DMS53 treated with DMSO at 0.1 percent for 48 hours (cell line): Measurements from ENCODE around the gene FOXR1.
"Not testable (repeated sequence)": the region's sequence is repeated elsewhere in the genome, so short reads cannot be mapped to it uniquely, and the experiment has no call there.

ENCODE experiments used
- DNase-seq: peaks from one replicate; lab custom pipeline; 2025; ENCODE audit not compliant: unreplicated experiment; lab: John Stamatoyannopoulos, UW

Gene FOXR1

DNA sequence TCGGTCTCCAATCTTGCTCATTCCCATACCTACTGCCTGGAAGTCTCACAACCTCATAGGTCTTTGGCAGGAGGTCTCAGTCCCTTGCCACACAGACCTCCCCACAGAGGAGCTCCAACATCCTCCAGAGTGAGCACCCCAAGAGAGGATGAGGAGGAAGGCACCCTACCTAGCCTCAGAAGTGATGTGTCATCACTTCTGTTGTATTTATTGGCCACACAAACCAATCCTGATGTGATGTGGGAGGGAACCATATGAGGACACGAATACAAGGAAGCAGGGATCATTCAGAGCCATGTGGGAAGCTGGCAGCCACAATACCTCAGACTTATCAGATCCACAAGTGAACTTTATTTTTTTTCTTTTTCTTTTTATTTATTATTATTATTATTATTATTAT lies 24.5 kb upstream of the FOXR1 start:
- no peak for DNase-seq

GRCh38 chr11:118948000-118948399 lies 23.6 kb upstream of the FOXR1 start:
- no peak for DNase-seq

GRCh38 chr11:118953265-118953664 lies 18.3 kb upstream of the FOXR1 start:
- no peak for DNase-seq

- peak; percentile 45 for DNase-seq
Observed at GRCh38 chr11:118953976-118954375, 17.6 kb upstream of the FOXR1 start.

DNA sequence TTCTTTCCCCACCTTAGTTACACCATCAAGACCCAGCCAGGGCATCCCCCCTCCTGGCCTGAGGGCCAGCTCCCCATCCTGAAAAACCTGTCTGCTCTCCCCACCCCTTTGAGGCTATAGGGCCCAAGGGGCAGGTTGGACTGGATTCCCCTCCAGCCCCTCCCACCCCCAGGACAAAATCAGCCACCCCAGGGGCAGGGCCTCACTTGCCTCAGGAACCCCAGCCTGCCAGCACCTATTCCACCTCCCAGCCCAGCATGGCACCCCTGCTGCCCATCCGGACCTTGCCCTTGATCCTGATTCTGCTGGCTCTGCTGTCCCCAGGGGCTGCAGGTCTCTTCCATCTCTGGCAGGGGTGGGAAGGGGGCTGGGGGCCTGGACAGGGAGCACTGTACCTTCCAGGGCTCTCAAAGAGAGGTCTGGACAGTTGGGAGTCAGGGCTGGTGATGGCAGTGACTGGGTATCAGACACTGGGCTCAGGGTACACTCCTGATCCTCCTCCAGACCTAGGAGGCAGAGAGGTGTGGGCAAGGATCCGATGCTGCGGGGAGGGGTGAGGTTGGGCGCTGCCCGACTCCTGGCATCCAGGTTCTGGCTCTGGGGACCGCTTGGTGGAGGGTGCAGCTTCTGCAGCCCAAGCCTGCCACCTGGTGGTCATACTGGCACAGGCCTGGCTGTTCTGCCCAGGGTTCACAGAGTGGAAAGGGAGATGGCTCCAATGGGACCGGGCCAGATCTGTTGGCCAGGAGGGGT lies 15.3 kb upstream of the FOXR1 start, which contains the start of gene UPK2:
UPK2 (plus strand) TSS at position 205 of the 753 bp plus-strand sequence; CDS start at position 258, 53 bp downstream.
- peak; percentile 55 for DNase-seq

DNA sequence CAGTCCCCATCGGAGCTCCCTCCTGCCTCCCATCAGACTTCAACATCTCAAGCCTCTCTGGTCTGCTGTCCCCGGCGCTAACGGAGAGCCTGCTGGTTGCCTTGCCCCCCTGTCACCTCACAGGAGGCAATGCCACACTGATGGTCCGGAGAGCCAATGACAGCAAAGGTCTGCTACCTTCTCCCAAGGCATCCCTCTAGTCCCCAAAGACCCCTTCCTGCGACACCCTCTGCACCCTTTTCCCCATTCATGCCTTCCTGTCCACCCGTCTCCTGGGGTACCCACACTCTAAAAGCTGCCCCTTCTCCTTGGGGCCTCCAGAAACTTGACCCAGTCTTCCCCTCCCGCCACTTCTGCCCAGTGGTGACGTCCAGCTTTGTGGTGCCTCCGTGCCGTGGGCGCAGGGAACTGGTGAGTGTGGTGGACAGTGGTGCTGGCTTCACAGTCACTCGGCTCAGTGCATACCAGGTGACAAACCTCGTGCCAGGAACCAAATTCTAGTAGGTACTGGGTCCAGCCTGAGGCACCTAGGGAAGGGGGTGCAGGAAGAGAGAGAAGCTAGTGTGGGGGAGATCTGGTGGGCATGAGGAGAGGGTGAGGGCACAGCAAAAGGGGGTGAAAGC lies 14.6 kb upstream of the FOXR1 start:
- DNase-seq: no peak

GRCh38 chr11:118957549-118957948 lies 14.0 kb upstream of the FOXR1 start:
- DNase-seq: no peak

- DNase-seq: no peak
Observed at GRCh38 chr11:118957968-118958367, 13.6 kb upstream of the FOXR1 start.

- no peak for DNase-seq
Observed at GRCh38 chr11:118958577-118958976, 13.0 kb upstream of the FOXR1 start.

DNA sequence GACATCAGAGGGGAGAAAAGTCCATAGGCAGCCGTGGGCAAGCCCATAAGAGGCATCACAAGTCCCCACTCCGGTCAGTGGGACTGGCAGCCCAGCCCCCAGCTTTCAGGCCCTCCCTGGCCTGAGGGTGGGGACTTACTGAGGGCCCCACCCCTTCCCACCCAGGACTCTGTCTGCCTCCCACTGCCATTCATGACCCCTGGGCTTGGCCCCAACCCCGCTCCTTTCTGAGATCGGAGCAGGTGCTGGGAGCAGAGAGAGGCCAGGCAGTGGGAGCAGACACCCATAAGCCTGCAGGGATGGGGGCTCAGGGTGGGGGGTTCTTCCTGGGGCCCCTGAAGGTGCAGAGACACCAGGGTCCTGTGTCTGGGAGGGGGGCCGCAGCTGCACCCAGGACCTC lies 10.4 kb upstream of the FOXR1 start:
- DNase-seq: no peak

GRCh38 chr11:118961591-118961990 lies 10.0 kb upstream of the FOXR1 start:
- no peak for DNase-seq

GRCh38 chr11:118969508-118969907 lies 2.1 kb upstream of the FOXR1 start:
- DNase-seq: not testable (repeated sequence)

GRCh38 chr11:118973985-118974384 lies 2.4 kb downstream of the FOXR1 start:
- DNase-seq: no peak

DNA sequence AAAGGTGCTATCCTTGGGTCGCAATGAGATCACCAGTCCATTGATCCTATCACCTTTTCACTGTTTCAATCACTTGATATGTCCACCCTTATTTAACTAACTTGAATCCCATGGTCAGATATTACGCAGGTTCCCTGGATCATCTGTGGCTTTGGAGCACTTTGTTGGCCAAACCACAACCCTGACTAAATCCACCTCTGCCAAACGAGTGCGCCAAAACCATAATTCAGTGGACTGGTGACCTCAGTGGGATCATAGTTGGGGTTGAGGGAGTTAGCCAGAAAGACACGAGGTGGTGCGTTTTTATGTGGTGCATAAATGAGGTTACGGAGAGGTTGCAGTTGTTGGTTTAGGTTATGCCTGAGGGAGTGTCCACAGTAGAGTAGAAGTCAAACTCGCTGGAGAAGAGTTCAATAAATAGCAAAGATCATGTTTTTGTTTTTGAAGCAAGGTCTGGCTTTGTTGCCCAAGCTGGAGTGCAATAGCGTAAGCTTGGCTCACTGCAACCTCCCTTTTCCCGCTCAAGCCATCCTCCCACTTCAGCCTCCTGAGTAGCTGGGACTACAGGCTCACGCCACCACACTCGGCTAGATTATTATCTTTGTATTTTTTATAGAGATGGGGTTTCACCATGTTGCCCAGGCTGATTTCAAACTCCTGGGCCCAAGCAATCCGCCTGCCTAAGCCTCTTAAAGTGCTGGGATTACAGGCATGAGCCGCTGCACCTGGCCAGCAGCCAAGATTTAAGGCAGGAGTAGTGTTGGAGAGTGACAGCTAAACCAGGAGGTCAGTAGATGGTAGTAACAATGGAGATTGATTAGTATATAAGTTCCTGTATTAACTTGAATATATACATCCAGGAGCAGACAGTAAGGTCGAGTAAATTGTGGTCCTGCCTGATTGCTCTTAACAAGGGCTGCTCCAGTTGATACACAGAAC lies 4.5 kb downstream of the FOXR1 start:
- peak; percentile 25 for DNase-seq

GRCh38 chr11:118979434-118979833 lies 7.9 kb downstream of the FOXR1 start:
- DNase-seq: no peak

DNA sequence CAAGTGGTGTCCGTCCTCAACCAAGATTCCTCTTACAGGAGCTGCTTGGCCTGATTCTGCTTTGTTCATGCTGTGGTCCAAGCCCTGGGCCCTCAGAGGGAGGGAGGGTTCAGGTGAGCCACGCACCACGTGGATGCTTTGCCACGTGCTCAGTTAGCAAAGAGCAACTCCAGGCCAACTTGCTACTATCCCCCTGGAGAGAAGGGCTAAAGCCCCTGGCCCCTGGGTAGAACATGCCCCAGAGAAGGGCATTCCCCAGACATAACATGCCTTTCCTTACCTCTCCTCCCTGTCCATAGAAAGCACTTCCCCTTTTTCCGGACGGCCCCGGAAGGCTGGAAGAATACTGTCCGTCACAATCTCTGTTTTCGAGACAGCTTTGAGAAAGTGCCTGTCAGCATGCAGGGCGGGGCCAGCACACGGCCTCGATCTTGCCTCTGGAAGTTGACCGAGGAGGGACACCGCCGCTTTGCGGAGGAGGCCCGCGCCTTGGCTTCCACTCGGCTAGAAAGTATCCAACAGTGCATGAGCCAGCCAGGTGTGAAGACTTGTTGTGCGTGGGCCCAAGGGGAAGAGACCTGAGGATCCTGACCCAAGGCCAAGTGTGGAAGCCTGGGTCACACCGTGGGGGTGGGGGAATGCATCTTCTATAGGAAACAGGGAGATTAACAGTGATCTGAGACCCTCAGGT lies 8.8 kb downstream of the FOXR1 start:
- DNase-seq: no peak

- DNase-seq: not testable (repeated sequence)
Observed at GRCh38 chr11:118984337-118984736, 12.8 kb downstream of the FOXR1 start.

DNA sequence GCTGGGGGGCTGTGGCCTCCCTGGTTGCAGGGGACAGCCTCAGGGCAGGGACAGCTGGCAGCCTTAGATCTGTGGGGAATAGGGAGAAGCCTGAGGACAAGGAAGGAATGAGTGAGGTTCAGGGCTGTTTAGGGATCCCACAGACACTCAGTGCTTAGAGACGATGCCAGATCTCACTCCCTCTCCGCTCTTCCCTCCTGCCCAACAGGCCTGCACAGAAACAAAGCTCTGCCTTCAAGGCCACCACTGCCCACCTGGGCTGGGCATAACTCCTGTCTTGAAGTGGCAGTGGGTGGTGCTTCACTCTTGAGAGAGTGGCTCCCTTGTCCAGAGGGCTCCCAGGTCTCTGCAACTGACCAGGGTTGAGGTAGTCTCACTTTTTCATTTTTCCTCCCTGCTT lies 13.3 kb downstream of the FOXR1 start:
- DNase-seq: no peak

GRCh38 chr11:118988280-118988679 lies 16.7 kb downstream of the FOXR1 start:
- DNase-seq: no peak

GRCh38 chr11:118991486-118992038 lies 20.0 kb downstream of the FOXR1 start:
- DNase-seq: not testable (repeated sequence)
